Caco-2 (cell line): ENCODE measurements around the gene POLDIP3. TPM values are rescaled to one million over a fixed set of nuclear protein-coding genes. Genes with fewer than 3 reads are reported as not detected.

Source experiments
- BruUV-seq: library from RNA; stranded (reverse); fragments of 400-500 nt; replicated peaks from 2 replicates; lab custom pipeline; 2021; lab: Mats Ljungman, UMichigan
- CTCF ChIA-PET: fragments of 300-600 bp; sonication (Branson Sonifier 250); formaldehyde crosslinking; loops from one replicate; lab custom pipeline; 2022; ENCODE audit warnings: antibody characterized with exemption; lab: Charles Lee
- POLR2A ChIA-PET: fragments of 300-600 bp; sonication (Branson Sonifier 250); formaldehyde crosslinking; loops from one replicate; lab custom pipeline; 2022; ENCODE audit warnings: antibody characterized with exemption; lab: Charles Lee
- DNase-seq, 2 experiments: peaks; one replicate each; pipeline versions ENCODE4 v3.0.0 to v3.0.0-alpha.2; 2020 to 2022
- H3K27me3 ChIP-seq: replicated peaks from 2 replicates; pipeline ENCODE4 v1.6.0; 2011; ENCODE audit warnings: low read length; ENCODE audit not compliant: control insufficient read depth, insufficient read depth
- H3K36me3 ChIP-seq: 2 replicates; pipeline ENCODE4 v1.5.1; 2011; ENCODE audit warnings: low read length; ENCODE audit not compliant: control insufficient read depth, insufficient read depth
- H3K4me1 ChIP-seq: fragments of 250-450 bp; sonication (Bioruptor Pico); 2 replicates; pipeline ENCODE4 v1.5.1; 2020; ENCODE audit warnings: mild to moderate bottlenecking
- H3K4me3 ChIP-seq: 2 replicates; pipeline ENCODE4 v1.5.1; 2011; ENCODE audit warnings: low read depth, mild to moderate bottlenecking, control low read depth, low read length
- H3K9me3 ChIP-seq: fragments of 250-450 bp; sonication (Bioruptor Pico); 2 replicates; pipeline ENCODE4 v1.5.1; 2020; ENCODE audit warnings: mild to moderate bottlenecking, moderate library complexity
- H3K27ac Mint-ChIP-seq: one replicate; pipeline ENCODE4 v1.8.0; 2022; ENCODE audit warnings: mixed read lengths; ENCODE audit not compliant: unreplicated experiment
- H3K27me3 Mint-ChIP-seq: one replicate; pipeline ENCODE4 v1.8.0; 2022; ENCODE audit warnings: mixed read lengths; ENCODE audit not compliant: insufficient read depth, unreplicated experiment
- H3K36me3 Mint-ChIP-seq: one replicate; pipeline ENCODE4 v1.8.0; 2022; ENCODE audit warnings: mild to moderate bottlenecking, mixed read lengths; ENCODE audit not compliant: insufficient read depth, unreplicated experiment
- H3K4me1 Mint-ChIP-seq: one replicate; pipeline ENCODE4 v1.8.0; 2022; ENCODE audit warnings: low read depth, mixed read lengths; ENCODE audit not compliant: unreplicated experiment
- H3K4me3 Mint-ChIP-seq: one replicate; pipeline ENCODE4 v1.8.0; 2022; ENCODE audit warnings: mild to moderate bottlenecking, moderate library complexity, mixed read lengths; ENCODE audit not compliant: unreplicated experiment
- H3K9me3 Mint-ChIP-seq: one replicate; pipeline ENCODE4 v1.8.0; 2022; ENCODE audit warnings: mixed read lengths; ENCODE audit not compliant: unreplicated experiment
- intact Hi-C: fragments of 100-400 bp; cut with micrococcal nuclease; formaldehyde crosslinking; loops from one replicate; pipeline ENCODE4 v1.10.0; 2022; ENCODE audit not compliant: unreplicated experiment
- total RNA-seq: library from RNA; stranded (reverse); gene quantifications from 2 replicates; pipeline ENCODE4 v1.2.3, GENCODE V29; 2022
- TF ChIP-seq, protein P1 (sequence below), 2 experiments: fragments of 200-600 bp in 1 of 2; IDR thresholded peaks; 1 replicate in 1 of 2; 2 replicates in 1 of 2; pipeline versions ENCODE4 v1.5.1 to v1.8.0; 2011 to 2022; ENCODE audit warnings: antibody characterized with exemption in 1 of 2, control low read depth in 1 of 2, inconsistent platforms in 1 of 2, low read depth in 1 of 2, low read length in 1 of 2, mild to moderate bottlenecking in 1 of 2, moderate library complexity in 1 of 2; ENCODE audit not compliant: insufficient read depth in 1 of 2, severe bottlenecking in 1 of 2, unreplicated experiment in 1 of 2

The POLDIP3 gene
- total RNA-seq, 1 experiment from 2014 or later = 70.8 TPM

DNA sequence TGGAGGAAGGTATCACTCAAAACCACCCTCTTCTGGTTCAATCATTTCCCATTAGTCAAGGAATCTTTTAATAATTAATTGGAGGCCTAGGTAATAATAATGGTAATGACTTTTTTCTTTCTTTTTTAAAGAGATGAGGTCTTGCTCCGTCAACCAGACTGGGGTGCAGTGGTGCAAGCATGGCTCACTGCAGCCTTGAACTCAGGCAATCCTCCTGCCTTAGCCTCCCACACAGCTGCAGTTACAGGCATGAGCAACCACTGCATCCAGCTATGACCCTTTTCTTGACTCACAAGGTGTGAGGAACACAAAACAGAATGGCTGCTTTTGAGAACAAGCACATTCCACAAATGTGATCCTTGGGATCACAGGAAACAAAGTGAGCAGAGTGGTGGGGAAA is 3.6 kb downstream of the POLDIP3 start:
- Histone ChIP-seq H3K36me3 (peaks cover 2% of the 10 kb centered on the region), H3K4me3 (no peak overlapping the region), H3K4me1 (peaks cover 5% of the 10 kb centered on the region; the same call in 1 of the 2 replicates), H3K27me3 (no peaks in the 10 kb centered on the region), H3K9me3 (no peaks in the 10 kb centered on the region)
- ChIA-PET POLR2A (no interaction called here), CTCF (no interaction called here)
- Mint-ChIP-seq H3K4me3 (no peak overlapping the region), H3K9me3 (no peaks in the 10 kb centered on the region), H3K4me1 (peaks cover 8% of the 10 kb centered on the region), H3K36me3 (peaks cover 79% of the 10 kb centered on the region), H3K27ac (no peak overlapping the region), H3K27me3 (no peaks in the 10 kb centered on the region)
- DNase-seq = no peak
- BruUV-seq = no TSS peak
- intact Hi-C loops = loop anchor here (10.0 kb wide), 1 partner anchor 536 kb away; the partner anchor contains the start of genes NAGA, PHETA2 and SMDT1
- TF ChIP-seq, protein P1, sequence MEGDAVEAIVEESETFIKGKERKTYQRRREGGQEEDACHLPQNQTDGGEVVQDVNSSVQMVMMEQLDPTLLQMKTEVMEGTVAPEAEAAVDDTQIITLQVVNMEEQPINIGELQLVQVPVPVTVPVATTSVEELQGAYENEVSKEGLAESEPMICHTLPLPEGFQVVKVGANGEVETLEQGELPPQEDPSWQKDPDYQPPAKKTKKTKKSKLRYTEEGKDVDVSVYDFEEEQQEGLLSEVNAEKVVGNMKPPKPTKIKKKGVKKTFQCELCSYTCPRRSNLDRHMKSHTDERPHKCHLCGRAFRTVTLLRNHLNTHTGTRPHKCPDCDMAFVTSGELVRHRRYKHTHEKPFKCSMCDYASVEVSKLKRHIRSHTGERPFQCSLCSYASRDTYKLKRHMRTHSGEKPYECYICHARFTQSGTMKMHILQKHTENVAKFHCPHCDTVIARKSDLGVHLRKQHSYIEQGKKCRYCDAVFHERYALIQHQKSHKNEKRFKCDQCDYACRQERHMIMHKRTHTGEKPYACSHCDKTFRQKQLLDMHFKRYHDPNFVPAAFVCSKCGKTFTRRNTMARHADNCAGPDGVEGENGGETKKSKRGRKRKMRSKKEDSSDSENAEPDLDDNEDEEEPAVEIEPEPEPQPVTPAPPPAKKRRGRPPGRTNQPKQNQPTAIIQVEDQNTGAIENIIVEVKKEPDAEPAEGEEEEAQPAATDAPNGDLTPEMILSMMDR (IDR thresholded peaks at IDR 0.05; ENCODE audit: insufficient read depth in 1 of 2, low read depth in 1 of 2, low read length in 1 of 2, severe bottlenecking in 1 of 2, unreplicated experiment in 1 of 2) = no peak

DNA sequence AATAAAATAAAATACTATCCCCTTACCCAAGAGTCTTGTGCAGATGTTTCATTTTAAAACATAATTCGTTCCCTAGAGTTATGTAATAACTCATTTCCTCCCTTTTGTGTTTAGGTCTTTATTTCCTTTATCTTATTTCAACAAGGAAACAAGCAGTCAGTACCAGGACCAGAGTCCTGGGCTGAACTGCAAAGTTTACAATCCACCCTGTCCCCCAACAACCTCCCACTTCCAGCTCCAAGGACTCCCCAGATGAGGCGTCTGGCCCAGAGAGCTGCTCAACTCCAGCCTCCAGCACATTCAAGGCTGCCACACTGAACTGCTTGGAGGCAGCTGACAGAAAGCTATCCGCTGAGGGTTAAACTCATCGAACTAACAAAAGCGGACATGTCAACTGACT is 4.5 kb downstream of the POLDIP3 start:
- TF ChIP-seq, protein P1 (IDR thresholded peaks at IDR 0.05; ENCODE audit: insufficient read depth in 1 of 2, low read depth in 1 of 2, low read length in 1 of 2, severe bottlenecking in 1 of 2, unreplicated experiment in 1 of 2) = no peak
- H3K9me3 Mint-ChIP-seq = no peaks in the 10 kb centered on the region
- ChIA-PET CTCF (no interaction called here), POLR2A (no interaction called here)
- H3K36me3 ChIP-seq = peaks cover 2% of the 10 kb centered on the region
- intact Hi-C loops = loop anchor here (10.0 kb wide), 1 partner anchor 535 kb away; the partner anchor contains the start of genes NAGA, PHETA2 and SMDT1
- no TSS peak for BruUV-seq
- no peak overlapping the region for H3K4me3 ChIP-seq
- H3K27me3 ChIP-seq = no peaks in the 10 kb centered on the region
- DNase-seq = no peak
- peaks cover 81% of the 10 kb centered on the region for H3K36me3 Mint-ChIP-seq
- no peak overlapping the region for H3K4me3 Mint-ChIP-seq
- H3K9me3 ChIP-seq = no peaks in the 10 kb centered on the region
- peaks cover 8% of the 10 kb centered on the region for H3K4me1 Mint-ChIP-seq
- peaks cover 5% of the 10 kb centered on the region; the same call in 1 of the 2 replicates for H3K4me1 ChIP-seq
- no peaks in the 10 kb centered on the region for H3K27me3 Mint-ChIP-seq
- H3K27ac Mint-ChIP-seq = no peak overlapping the region

DNA sequence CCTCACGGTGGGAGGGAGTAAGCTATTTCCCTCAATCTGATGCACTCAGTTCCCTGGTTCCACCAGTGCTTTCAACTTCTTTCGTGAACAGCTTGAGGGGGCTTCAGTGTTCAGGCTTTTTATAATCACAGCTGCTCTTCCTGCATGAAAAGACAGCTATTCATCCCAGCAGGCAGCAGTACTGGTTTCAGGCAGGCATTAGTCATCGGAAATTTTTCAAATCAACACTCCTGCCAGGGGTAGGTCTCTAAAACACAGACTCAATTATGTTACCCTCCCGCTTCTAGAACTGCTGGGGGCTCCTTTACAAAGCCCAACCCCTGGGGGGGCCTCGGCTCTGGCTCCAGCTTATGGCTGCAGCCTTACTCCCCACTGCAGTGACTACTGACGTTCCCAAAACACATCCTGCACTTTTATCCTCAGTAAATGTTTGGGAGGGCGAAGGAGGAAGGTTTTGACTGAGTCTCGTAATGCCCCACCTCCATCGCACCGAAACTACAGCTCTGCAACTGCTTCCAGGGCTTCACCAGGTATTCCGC is 5.8 kb downstream of the POLDIP3 start:
- peaks cover 2% of the 10 kb centered on the region for H3K36me3 ChIP-seq
- ChIA-PET POLR2A (no interaction called here), CTCF (no interaction called here)
- H3K4me1 Mint-ChIP-seq = peaks cover 8% of the 10 kb centered on the region
- H3K9me3 ChIP-seq = no peaks in the 10 kb centered on the region
- H3K36me3 Mint-ChIP-seq = peaks cover 80% of the 10 kb centered on the region
- H3K27me3 Mint-ChIP-seq = no peaks in the 10 kb centered on the region
- TF ChIP-seq, protein P1 (IDR thresholded peaks at IDR 0.05; ENCODE audit: insufficient read depth in 1 of 2, low read depth in 1 of 2, low read length in 1 of 2, severe bottlenecking in 1 of 2, unreplicated experiment in 1 of 2) = no peak
- H3K4me3 Mint-ChIP-seq = no peak overlapping the region
- H3K27me3 ChIP-seq = no peaks in the 10 kb centered on the region
- no peak overlapping the region for H3K4me3 ChIP-seq
- peaks cover 5% of the 10 kb centered on the region; the same call in 1 of the 2 replicates for H3K4me1 ChIP-seq
- BruUV-seq = no TSS peak
- no peak overlapping the region for H3K27ac Mint-ChIP-seq
- intact Hi-C loops = no loop called here
- no peaks in the 10 kb centered on the region for H3K9me3 Mint-ChIP-seq
- DNase-seq = no peak
